ENCODE measurements around the gene ZNF467.
A peak's percentile ranks its signal among the peaks of the same experiment; 100 is the strongest.

ZNF467 gene

GRCh38 chr7:149784251-149784608 is 10.8 kb upstream of the ZNF467 start:
- no peak for DNase-seq

GRCh38 chr7:149783386-149784250 is 10.2 kb upstream of the ZNF467 start:
- peak in 9 of 14 donors; percentile 10 to 78 (median 46) for DNase-seq

GRCh38 chr7:149782682-149783345 is 9.4 kb upstream of the ZNF467 start:
- DNase-seq: no peak

GRCh38 chr7:149781921-149782320 is 8.5 kb upstream of the ZNF467 start:
- DNase-seq: no peak

- DNase-seq: no peak
Measured at GRCh38 chr7:149780636-149781419, 7.4 kb upstream of the ZNF467 start.

- DNase-seq: no peak
Measured at GRCh38 chr7:149780056-149780455, 6.7 kb upstream of the ZNF467 start.

GRCh38 chr7:149779502-149779805 is 6.1 kb upstream of the ZNF467 start:
- DNase-seq: no peak

GRCh38 chr7:149778696-149779501 is 5.5 kb upstream of the ZNF467 start:
- DNase-seq: no peak

GRCh38 chr7:149778327-149778637 is 4.9 kb upstream of the ZNF467 start:
- DNase-seq: no peak

GRCh38 chr7:149777551-149778326 is 4.4 kb upstream of the ZNF467 start:
- no peak for DNase-seq

- DNase-seq: no peak
Measured at GRCh38 chr7:149776848-149777407, 3.5 kb upstream of the ZNF467 start.

- peak in 3 of 14 donors; percentile 17 to 28 (median 19) for DNase-seq
Measured at GRCh38 chr7:149776289-149776688, 2.9 kb upstream of the ZNF467 start.

GRCh38 chr7:149775176-149775556 is 1.8 kb upstream of the ZNF467 start:
- no peak for DNase-seq

- DNase-seq: no peak
Measured at GRCh38 chr7:149774237-149775175, 1.1 kb upstream of the ZNF467 start.

GRCh38 chr7:149772956-149773434 is 393 bp downstream of the ZNF467 start:
- DNase-seq: no peak

- peak in 1 of 14 donors; percentile 68 for DNase-seq
Measured at GRCh38 chr7:149772241-149772955, 990 bp downstream of the ZNF467 start.

GRCh38 chr7:149771720-149772240 is 1.6 kb downstream of the ZNF467 start:
- peak; percentile 32 to 88 (median 80) for DNase-seq

GRCh38 chr7:149770728-149771636 is 2.4 kb downstream of the ZNF467 start:
- DNase-seq: no peak

Data from C1 segment of cervical spinal cord (tissue), 14 donors.